Type B pancreatic cell (in vitro differentiated cells): Measurements from ENCODE around the gene UBAP2. TPM values are rescaled to one million over a fixed set of nuclear protein-coding genes. Genes with fewer than 3 reads are reported as not detected.

Source experiments
- DNase-seq: peaks from one replicate; pipeline ENCODE4 v3.0.0; 2021; ENCODE audit warnings: mixed read lengths; ENCODE audit not compliant: unreplicated experiment; ENCODE audit errors: extremely low spot score
- H3K27ac Mint-ChIP-seq: 2 replicates; pipeline ENCODE4 v1.8.0; 2021; ENCODE audit warnings: mild to moderate bottlenecking, mixed read lengths
- H3K27me3 Mint-ChIP-seq: 2 replicates; pipeline ENCODE4 v1.8.0; 2021; ENCODE audit warnings: mixed read lengths
- H3K36me3 Mint-ChIP-seq: 2 replicates; pipeline ENCODE4 v1.8.0; 2021; ENCODE audit warnings: mixed read lengths
- H3K4me1 Mint-ChIP-seq: one replicate; pipeline ENCODE4 v1.8.0; 2021; ENCODE audit warnings: mixed read lengths; ENCODE audit not compliant: unreplicated experiment
- H3K4me3 Mint-ChIP-seq: 2 replicates; pipeline ENCODE4 v1.8.0; 2021; ENCODE audit warnings: mild to moderate bottlenecking, mixed read lengths
- H3K9me3 Mint-ChIP-seq: 2 replicates; pipeline ENCODE4 v1.8.0; 2021; ENCODE audit warnings: mixed read lengths
- CTCF ChIP-seq: fragments of 200-600 bp; sonication (generic); conservative IDR thresholded peaks from 2 replicates; pipeline ENCODE4 v1.5.0; 2021; ENCODE audit warnings: antibody characterized with exemption, mild to moderate bottlenecking
- total RNA-seq: library from RNA; stranded (reverse); gene quantifications from 2 replicates; pipeline ENCODE4 v1.2.1, GENCODE V29; 2021; ENCODE audit warnings: low replicate concordance

Gene UBAP2
- total RNA-seq, 1 donor from 2014 or later, result 55.8 TPM

GRCh38 chr9:33926746-33927485, 121.8 kb downstream of the UBAP2 start:
- DNase-seq, result no peak
- H3K4me3 Mint-ChIP-seq, result no peak overlapping the region
- H3K9me3 Mint-ChIP-seq, result no peaks in the 10 kb centered on the region
- no peaks in the 10 kb centered on the region for H3K27me3 Mint-ChIP-seq
- H3K27ac Mint-ChIP-seq, result peak overlapping the region; percentile 31
- H3K36me3 Mint-ChIP-seq, result peaks cover 14% of the 10 kb centered on the region
- H3K4me1 Mint-ChIP-seq, result no peaks in the 10 kb centered on the region
- TF ChIP-seq CTCF, result no peak

- TF ChIP-seq CTCF, result peak; percentile 77
- no peaks in the 10 kb centered on the region for H3K9me3 Mint-ChIP-seq
- H3K4me1 Mint-ChIP-seq, result no peaks in the 10 kb centered on the region
- no peaks in the 10 kb centered on the region for H3K27me3 Mint-ChIP-seq
- peak overlapping the region; percentile 40 for H3K27ac Mint-ChIP-seq
- no peak overlapping the region for H3K4me3 Mint-ChIP-seq
- no peak for DNase-seq
- peaks cover 16% of the 10 kb centered on the region for H3K36me3 Mint-ChIP-seq
These were observed 123.5 kb downstream of the UBAP2 start for GRCh38 chr9:33924978-33925797.

- H3K4me3 Mint-ChIP-seq, result no peak overlapping the region
These were observed 124.5 kb downstream of the UBAP2 start for GRCh38 chr9:33923998-33924701.

GRCh38 chr9:33923079-33923478, 125.6 kb downstream of the UBAP2 start:
- Mint-ChIP-seq H3K36me3 (peaks cover 32% of the 10 kb centered on the region), H3K27me3 (no peaks in the 10 kb centered on the region), H3K27ac (no peak overlapping the region), H3K9me3 (no peaks in the 10 kb centered on the region), H3K4me3 (no peak overlapping the region), H3K4me1 (no peaks in the 10 kb centered on the region)
- DNase-seq, result no peak
- TF ChIP-seq CTCF, result no peak

More at GRCh38 chr9:33923998-33924701, 124.5 kb downstream of the UBAP2 start:
- no peaks in the 10 kb centered on the region for H3K9me3 Mint-ChIP-seq
- H3K4me1 Mint-ChIP-seq, result no peaks in the 10 kb centered on the region
- no peak overlapping the region for H3K27ac Mint-ChIP-seq
- DNase-seq, result no peak
- no peaks in the 10 kb centered on the region for H3K27me3 Mint-ChIP-seq
- TF ChIP-seq CTCF, result no peak
- peaks cover 21% of the 10 kb centered on the region for H3K36me3 Mint-ChIP-seq

- Mint-ChIP-seq H3K9me3 (no peaks in the 10 kb centered on the region), H3K4me3 (no peak overlapping the region), H3K27ac (peak overlapping the region; percentile 14), H3K36me3 (peaks cover 36% of the 10 kb centered on the region), H3K27me3 (no peaks in the 10 kb centered on the region), H3K4me1 (no peaks in the 10 kb centered on the region)
- TF ChIP-seq CTCF, result peak; percentile 77
- no peak for DNase-seq
These were observed 126.5 kb downstream of the UBAP2 start for GRCh38 chr9:33921967-33922895.
